H1 (cell line): ENCODE results near the gene HMGXB3. TPM values are rescaled to one million over a fixed set of nuclear protein-coding genes. Genes with fewer than 3 reads are reported as not detected.

Experiments used
- CTCF ChIA-PET: fragments of 300-600 bp; sonication (Branson Sonifier 250); formaldehyde crosslinking; loops from one replicate; lab custom pipeline; 2021; ENCODE audit not compliant: partially characterized antibody; lab: Charles Lee
- POLR2A ChIA-PET: fragments of 300-600 bp; sonication (Branson Sonifier 250); formaldehyde crosslinking; loops from one replicate; lab custom pipeline; 2021; ENCODE audit warnings: inconsistent platforms; ENCODE audit not compliant: partially characterized antibody; lab: Charles Lee
- DNase-seq, 2 experiments: peaks; one replicate each; pipeline versions ENCODE4 v3.0.0 to v3.0.0-alpha.2; 2010 to 2022; ENCODE audit warnings: low spot score in 2 of 2, low read depth in 1 of 2, mixed read lengths in 1 of 2
- FAIRE-seq: peaks from 2 replicates; lab custom pipeline; 2011; peaks lifted over from hg19 to GRCh38; lab: Jason Lieb, UNC
- H2AFZ ChIP-seq: 2 replicates; pipeline ENCODE4 v1.8.1; 2012; ENCODE audit warnings: low read length, inconsistent platforms
- H2AK5ac ChIP-seq: 2 replicates; pipeline ENCODE4 v1.6.1; 2013; ENCODE audit warnings: low read depth, low read length
- H2BK120ac ChIP-seq: replicated peaks from 2 replicates; pipeline ENCODE3; 2013; ENCODE audit warnings: low read depth, low read length, inconsistent platforms
- H2BK12ac ChIP-seq: 2 replicates; pipeline ENCODE4 v1.6.1; 2013; ENCODE audit warnings: low read depth, low read length
- H2BK15ac ChIP-seq: 2 replicates; pipeline ENCODE4 v1.6.1; 2013; ENCODE audit warnings: low read length
- H2BK20ac ChIP-seq: 2 replicates; pipeline ENCODE4 v1.6.1; 2013; ENCODE audit warnings: low read length
- H2BK5ac ChIP-seq: 2 replicates; pipeline ENCODE4 v1.6.1; 2013; ENCODE audit warnings: low read depth, low read length
- H3K14ac ChIP-seq: 2 replicates; pipeline ENCODE4 v1.6.1; 2013; ENCODE audit warnings: inconsistent platforms; ENCODE audit not compliant: insufficient read length
- H3K18ac ChIP-seq: 2 replicates; pipeline ENCODE4 v1.6.1; 2013; ENCODE audit warnings: low read length; ENCODE audit errors: extremely low read depth
- H3K23ac ChIP-seq: 2 replicates; pipeline ENCODE4 v1.6.1; 2013; ENCODE audit warnings: inconsistent platforms; ENCODE audit not compliant: insufficient read length
- H3K23me2 ChIP-seq: 2 replicates; pipeline ENCODE4 v1.6.1; 2013; ENCODE audit warnings: low read depth, low read length
- H3K27ac ChIP-seq: 2 replicates; pipeline ENCODE4 v1.6.1; 2011; ENCODE audit warnings: low read depth, low read length, inconsistent platforms
- H3K27me3 ChIP-seq, 4 experiments: replicated peaks in 1 of 4; 1 replicate in 1 of 4; 2 replicates in 3 of 4; pipeline versions ENCODE4 v1.6.1 to v1.8.1; 2011 to 2013; ENCODE audit warnings: low read length in 3 of 4, mild to moderate bottlenecking in 3 of 4, inconsistent platforms in 2 of 4, mixed read lengths in 2 of 4, moderate library complexity in 1 of 4; ENCODE audit not compliant: control insufficient read depth in 3 of 4, insufficient read depth in 3 of 4; ENCODE audit errors: extremely low read depth in 1 of 4
- H3K36me3 ChIP-seq, 4 experiments: 2 replicates each; pipeline versions ENCODE4 v1.6.1 to v1.8.1; 2011 to 2013; ENCODE audit warnings: mild to moderate bottlenecking in 4 of 4, low read length in 3 of 4, moderate library complexity in 2 of 4, control low read depth in 1 of 4, inconsistent platforms in 1 of 4; ENCODE audit not compliant: insufficient read depth in 4 of 4, control insufficient read depth in 2 of 4
- H3K4ac ChIP-seq: replicated peaks from 2 replicates; pipeline ENCODE3; 2013; ENCODE audit warnings: low read length, low read depth, mixed read lengths, inconsistent platforms; ENCODE audit not compliant: insufficient read length
- H3K4me1 ChIP-seq, 4 experiments: replicated peaks in 1 of 4; 1 replicate in 1 of 4; 2 replicates in 3 of 4; pipeline versions ENCODE4 v1.6.1 to v1.8.1; 2011 to 2013; ENCODE audit warnings: low read length in 3 of 4, inconsistent platforms in 2 of 4, mixed read lengths in 1 of 4; ENCODE audit not compliant: insufficient read depth in 4 of 4, control insufficient read depth in 3 of 4
- H3K4me2 ChIP-seq, 2 experiments: 2 replicates each; pipeline versions ENCODE4 v1.6.1 to v1.8.1; 2011 to 2013; ENCODE audit warnings: low read depth in 2 of 2, low read length in 2 of 2, control low read depth in 1 of 2, inconsistent platforms in 1 of 2, mild to moderate bottlenecking in 1 of 2; ENCODE audit not compliant: insufficient read depth in 1 of 2
- H3K4me3 ChIP-seq, 4 experiments: fragments of 200-600, 300-600 bp in 1 of 4; sonication (generic), shearing (Covaris generic), sonication (Bioruptor Twin) in 1 of 4; 2 replicates each; pipeline versions ENCODE4 v1.5.1 to v1.8.1; 2011 to 2016; ENCODE audit warnings: low read length in 4 of 4, low read depth in 3 of 4, control low read depth in 2 of 4, inconsistent platforms in 2 of 4, mild to moderate bottlenecking in 2 of 4, mixed read lengths in 1 of 4, moderate library complexity in 1 of 4; ENCODE audit not compliant: insufficient read depth in 2 of 4; ENCODE audit errors: extremely low read depth in 1 of 4
- H3K56ac ChIP-seq: replicated peaks from 2 replicates; pipeline ENCODE3; 2013; ENCODE audit warnings: low read depth, mild to moderate bottlenecking, mixed read lengths, low read length, inconsistent platforms; ENCODE audit not compliant: insufficient read length
- H3K79me1 ChIP-seq: 2 replicates; pipeline ENCODE4 v1.6.1; 2013; ENCODE audit warnings: low read depth, low read length, control low read depth
- H3K79me2 ChIP-seq, 2 experiments: 2 replicates each; pipeline versions ENCODE4 v1.6.1 to v1.8.1; 2012 to 2013; ENCODE audit warnings: low read length in 2 of 2, mild to moderate bottlenecking in 2 of 2, inconsistent platforms in 1 of 2; ENCODE audit not compliant: insufficient read depth in 2 of 2, control insufficient read depth in 1 of 2
- H3K9ac ChIP-seq, 4 experiments: replicated peaks in 1 of 4; 1 replicate in 1 of 4; 2 replicates in 3 of 4; pipeline versions ENCODE4 v1.6.1 to v1.8.1; 2011 to 2013; ENCODE audit warnings: low read depth in 3 of 4, low read length in 3 of 4, control low read depth in 2 of 4, mild to moderate bottlenecking in 2 of 4, moderate library complexity in 2 of 4, inconsistent platforms in 1 of 4; ENCODE audit errors: extremely low read depth in 1 of 4
- H3K9me3 ChIP-seq, 2 experiments: 2 replicates each; pipeline versions ENCODE4 v1.6.1 to v1.8.1; 2012 to 2013; ENCODE audit warnings: mild to moderate bottlenecking in 2 of 2, moderate library complexity in 2 of 2, control low read depth in 1 of 2, inconsistent platforms in 1 of 2, low read depth in 1 of 2, low read length in 1 of 2, mixed read lengths in 1 of 2; ENCODE audit not compliant: insufficient read depth in 2 of 2
- H4K20me1 ChIP-seq, 2 experiments: replicated peaks in 1 of 2; 2 replicates each; pipeline versions ENCODE3 to v1.8.1; 2011 to 2013; ENCODE audit warnings: inconsistent platforms in 2 of 2, low read length in 2 of 2, mild to moderate bottlenecking in 1 of 2; ENCODE audit not compliant: insufficient read depth in 2 of 2, control insufficient read depth in 1 of 2
- H4K5ac ChIP-seq: 2 replicates; pipeline ENCODE4 v1.6.1; 2013; ENCODE audit warnings: low read length, low read depth, mixed read lengths, inconsistent platforms; ENCODE audit not compliant: insufficient read length
- H4K8ac ChIP-seq: 2 replicates; pipeline ENCODE4 v1.8.0; 2013; ENCODE audit warnings: mild to moderate bottlenecking, moderate library complexity, low read length, inconsistent platforms; ENCODE audit not compliant: insufficient read depth; ENCODE audit errors: extremely low read depth
- H4K91ac ChIP-seq: replicated peaks from 2 replicates; pipeline ENCODE3; 2013; ENCODE audit warnings: low read length, mixed read lengths, inconsistent platforms; ENCODE audit not compliant: insufficient read length
- BCL11A ChIP-seq, 2 experiments: IDR thresholded peaks; one replicate each; pipeline ENCODE4 v1.6.1; 2011; ENCODE audit warnings: low read depth in 2 of 2, low read length in 2 of 2, mild to moderate bottlenecking in 2 of 2
- BRCA1 ChIP-seq: IDR thresholded peaks from 2 replicates; pipeline ENCODE4 v1.6.1; 2012; ENCODE audit warnings: low read depth, low read length, improper control_type of control experiment
- CBX5 ChIP-seq: fragments of 300-800, 300-1000 bp; sonication (generic); IDR thresholded peaks from 2 replicates; pipeline ENCODE4 v1.7.1; 2016; ENCODE audit warnings: antibody characterized with exemption, low read length, low read depth
- CREB1 ChIP-seq: IDR thresholded peaks from 2 replicates; pipeline ENCODE4 v1.6.1; 2012; ENCODE audit warnings: inconsistent platforms
- EZH2 ChIP-seq: fragments of 200-600 bp; sonication (generic); IDR thresholded peaks from 2 replicates; pipeline ENCODE4 v1.7.1; 2012; ENCODE audit warnings: low read depth, mild to moderate bottlenecking, moderate library complexity, low read length, inconsistent platforms; ENCODE audit not compliant: severe bottlenecking
- GABPA ChIP-seq: IDR thresholded peaks from 2 replicates; pipeline ENCODE4 v1.6.1; 2011; ENCODE audit warnings: mild to moderate bottlenecking, low read length, moderate library complexity, borderline replicate concordance; ENCODE audit not compliant: insufficient read depth
- GTF2F1 ChIP-seq: IDR thresholded peaks from 2 replicates; pipeline ENCODE4 v1.6.1; 2012; ENCODE audit warnings: low read depth, low read length, improper control_type of control experiment, borderline replicate concordance
- HDAC6 ChIP-seq: IDR thresholded peaks from one replicate; pipeline ENCODE4 v1.7.1; 2012; ENCODE audit warnings: low read depth, mild to moderate bottlenecking, inconsistent platforms, low read length, moderate library complexity
- KDM4A ChIP-seq: IDR thresholded peaks from one replicate; pipeline ENCODE4 v1.7.1; 2012; ENCODE audit warnings: low read depth, mild to moderate bottlenecking, moderate library complexity, low read length, inconsistent platforms; ENCODE audit not compliant: severe bottlenecking
- RBBP5 ChIP-seq: IDR thresholded peaks from 2 replicates; pipeline ENCODE4 v1.7.1; 2012; ENCODE audit warnings: low read depth, mild to moderate bottlenecking, inconsistent platforms, low read length, moderate library complexity, borderline replicate concordance
- RFX5 ChIP-seq: IDR thresholded peaks from 2 replicates; pipeline ENCODE4 v1.6.1; 2011; ENCODE audit warnings: low read depth, low read length, improper control_type of control experiment, borderline replicate concordance
- TCF12 ChIP-seq: IDR thresholded peaks from 2 replicates; pipeline ENCODE4 v1.6.1; 2011; ENCODE audit warnings: low read depth, mild to moderate bottlenecking, low read length
- USF2 ChIP-seq: IDR thresholded peaks from 2 replicates; pipeline ENCODE4 v1.6.1; 2011; ENCODE audit warnings: low read length, improper control_type of control experiment
- ZNF274 ChIP-seq: IDR thresholded peaks from 2 replicates; pipeline ENCODE4 v1.7.0; 2012; ENCODE audit warnings: low read length, borderline replicate concordance; ENCODE audit errors: extremely low read depth
- WGBS, 2 experiments: shearing (Covaris generic) in 1 of 2; methylation state at CpG; one replicate each; pipeline versions ENCODE4 v1.1.6 to v1.1.7; 2013 to 2015; ENCODE audit warnings: low lambda C conversion rate in 2 of 2, mixed read lengths in 2 of 2, inconsistent platforms in 1 of 2, low coverage in 1 of 2, missing lambda C conversion rate in 1 of 2; ENCODE audit not compliant: insufficient replicate concordance in 2 of 2, insufficient coverage in 1 of 2, insufficient read length in 1 of 2; ENCODE audit errors: extremely low coverage in 1 of 2, missing lambda C conversion rate in 1 of 2; 5-methylcytosine and 5-hydroxymethylcytosine counted together
- polyA plus RNA-seq, 7 experiments: library from polyadenylated mRNA; depleted of rRNA in 3 of 7; stranded (reverse) in 5 of 7; unstranded in 2 of 7; fragments of >200 nt in 5 of 7; fragments of 200-250 nt in 2 of 7; gene quantifications; 1 replicate in 5 of 7; 2 replicates in 1 of 7; 4 replicates in 1 of 7; pipeline versions ENCODE4 v1.2.1 to v1.2.3, GENCODE V29; 2011 to 2013; ENCODE audit warnings: missing spikeins in 2 of 7, mixed read lengths in 2 of 7
- total RNA-seq: library from RNA; stranded (reverse); fragmentation: NEBNext Ultra II Directional; extraction: Animal tissue kit (Norgen Biotek cat#: 25700); gene quantifications from 2 replicates; pipeline ENCODE4 v1.2.1, GENCODE V29; 2021

HMGXB3 gene
- total and polyA plus RNA-seq, 2 of the 8 experiments (the other 6 are each of a cell fraction or from before 2014, with no cell fraction given): 26.8 to 28.0 TPM

- no peaks in the 10 kb centered on the region for H3K9me3 ChIP-seq
- no peak overlapping the region for H3K56ac ChIP-seq
- ChIA-PET POLR2A (no interaction called here), CTCF (interaction anchor here (1.6 kb wide), 1 partner anchor 8 kb away, joined by 5 read pairs; no protein-coding TSS in a partner anchor)
- FAIRE-seq: no peak
- no peak overlapping the region for H2BK15ac ChIP-seq
- no peak overlapping the region for H2BK20ac ChIP-seq
- H2AFZ ChIP-seq: no peak overlapping the region
- no peak overlapping the region for H4K5ac ChIP-seq
- H2BK12ac ChIP-seq: no peak overlapping the region
- no peak overlapping the region for H4K8ac ChIP-seq
- no peak for DNase-seq
- H3K4me2 ChIP-seq: no peak overlapping the region
- H3K27me3 ChIP-seq: no peaks in the 10 kb centered on the region
- no peak overlapping the region for H3K4me3 ChIP-seq
- no peak overlapping the region for H3K4ac ChIP-seq
- H3K36me3 ChIP-seq: no peaks in the 10 kb centered on the region
- H2AK5ac ChIP-seq: no peak overlapping the region
- peaks cover 0 to 4% (median 2%) of the 10 kb centered on the region in 4 experiments; a peak in 3 of 7 replicates for H3K4me1 ChIP-seq
- H3K79me1 ChIP-seq: no peaks in the 10 kb centered on the region
- no peak overlapping the region for H3K23ac ChIP-seq
- H4K91ac ChIP-seq: no peak overlapping the region
- H2BK5ac ChIP-seq: no peak overlapping the region
- no peaks in the 10 kb centered on the region for H3K23me2 ChIP-seq
- no peak overlapping the region for H2BK120ac ChIP-seq
- no peak overlapping the region for H3K9ac ChIP-seq
- 92% methylated on average over 6 of the region's 6 CpGs; no CpG with 5 or more reads in 1 of the 2 experiments for WGBS, 2 experiments
- H3K79me2 ChIP-seq: no peaks in the 10 kb centered on the region
- no peak overlapping the region for H3K18ac ChIP-seq
- no peaks in the 10 kb centered on the region for H4K20me1 ChIP-seq
- H3K14ac ChIP-seq: no peak overlapping the region
- H3K27ac ChIP-seq: no peak overlapping the region
- TF ChIP-seq CBX5: no peak
- TF ChIP-seq KDM4A: no peak
- no peak for TF ChIP-seq BRCA1
- TF ChIP-seq BCL11A (IDR thresholded peaks at IDR 0.05; ENCODE audit: low read depth in 2 of 2, low read length in 2 of 2): no peak
- no peak for TF ChIP-seq GABPA
- TF ChIP-seq USF2: no peak
- no peak for TF ChIP-seq ZNF274
- TF ChIP-seq GTF2F1: no peak
- no peak for TF ChIP-seq TCF12
- no peak for TF ChIP-seq RFX5
- no peak for TF ChIP-seq CREB1
- TF ChIP-seq RBBP5: no peak
- no peak for TF ChIP-seq EZH2
- TF ChIP-seq HDAC6: no peak
Measured at GRCh38 chr5:149954798-149955197, 45.7 kb upstream of the HMGXB3 start.
